Activated T-helper 1 cell treated with anti-CD3 and anti-CD28 coated beads, Interleukin-2, amount 50 U/mL, for 16 hours (primary cell): ENCODE results near the gene PTGR3.
"Not testable (repeated sequence)": the region's sequence is repeated elsewhere in the genome, so short reads cannot be mapped to it uniquely, and the experiment has no call there.

Source experiments
- DNase-seq, 2 donors: peaks; one replicate each; pipeline ENCODE4 v3.0.0-alpha.2; 2020; ENCODE audit warnings: low read depth in 1 of 2, low spot score in 1 of 2

Gene PTGR3

DNA sequence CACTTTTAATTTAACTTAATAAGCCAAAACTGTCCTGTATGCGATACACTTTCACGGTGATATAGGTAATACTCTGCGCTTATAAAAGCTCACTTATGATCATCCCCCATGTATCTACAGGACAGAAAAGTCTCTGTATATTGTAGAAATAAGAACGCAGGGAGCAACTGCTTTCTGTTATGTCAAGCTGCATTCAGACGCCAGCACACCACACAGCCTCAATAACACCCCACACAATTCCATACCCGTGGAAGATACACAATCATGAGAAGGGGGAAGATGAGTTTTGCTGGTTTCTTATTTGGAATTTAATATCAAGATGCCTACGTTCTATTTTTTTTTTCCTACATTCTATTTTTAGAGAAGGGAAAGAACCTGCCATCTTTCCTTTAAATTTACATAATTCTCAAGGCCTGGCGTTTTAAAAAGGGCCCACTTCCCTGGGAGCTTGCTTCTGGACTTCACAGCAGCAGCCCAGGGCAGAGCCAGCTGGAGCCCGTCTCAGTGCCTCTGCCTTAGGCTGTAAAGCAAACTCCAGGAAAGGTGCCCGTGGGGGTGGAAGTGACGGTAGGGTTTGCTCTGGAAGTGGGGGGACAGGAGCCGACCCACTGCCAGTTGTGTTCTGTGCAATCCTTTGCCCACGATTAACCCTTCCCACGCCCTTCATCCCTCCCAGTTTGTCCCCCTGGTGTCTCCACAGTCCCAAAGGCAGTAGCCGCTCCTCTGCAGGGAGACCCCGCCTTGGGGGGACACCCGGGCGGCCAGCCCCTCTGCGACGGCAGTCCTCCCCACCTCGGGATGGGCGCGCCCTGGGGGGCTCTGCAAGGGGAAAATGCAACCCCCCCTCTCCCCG, 5.3 kb downstream of the PTGR3 start:
- no peak for DNase-seq

GRCh38 chr18:75202696-75203365, 6.1 kb downstream of the PTGR3 start:
- DNase-seq = no peak

DNA sequence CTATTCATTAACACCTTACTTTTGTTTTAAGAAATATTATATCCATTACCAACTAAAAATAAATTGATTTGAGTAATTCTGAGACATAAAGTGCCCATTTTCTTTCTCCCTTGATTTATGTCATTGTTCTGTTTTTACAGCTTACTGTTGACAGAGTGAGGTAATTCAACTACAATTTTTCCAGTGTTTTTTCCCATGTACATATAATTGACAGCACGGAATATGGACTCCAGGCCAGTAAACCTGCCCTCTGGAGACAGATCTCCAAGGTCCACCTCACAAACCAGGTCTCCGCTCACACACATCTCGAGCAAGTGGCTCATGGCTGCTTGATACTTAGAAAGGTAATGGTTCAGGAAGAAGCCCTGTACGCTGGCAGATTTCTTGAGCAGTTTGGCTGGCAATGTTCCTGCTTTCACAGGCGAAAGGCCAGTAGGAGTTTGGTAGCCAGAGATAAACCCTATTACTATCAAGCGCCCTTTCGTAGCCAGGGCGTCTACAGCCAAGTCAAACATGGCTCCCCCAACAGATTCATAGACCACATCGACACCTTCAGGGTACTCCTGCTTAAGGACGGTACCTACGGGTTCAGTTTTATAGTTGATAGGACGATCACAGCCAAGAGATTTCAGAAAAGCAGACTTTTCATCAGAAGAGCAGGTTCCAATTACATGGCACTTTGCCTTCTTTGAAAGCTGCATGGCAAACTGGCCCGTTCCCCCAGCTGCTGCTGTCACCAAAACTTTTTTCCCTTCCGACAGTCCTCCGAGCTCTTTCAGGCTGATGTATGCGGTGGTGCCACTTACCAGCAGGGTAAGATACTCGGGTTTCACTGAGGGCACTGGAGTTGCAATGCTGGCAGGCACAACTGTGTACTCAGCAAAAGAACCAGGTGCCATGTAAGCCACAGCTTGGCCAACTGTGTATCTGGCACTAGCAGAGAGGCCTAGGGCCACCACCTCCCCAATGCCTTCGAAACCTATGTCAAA, 7.4 kb downstream of the PTGR3 start:
- no peak for DNase-seq

- no peak for DNase-seq
Observed at GRCh38 chr18:75200605-75201280, 8.2 kb downstream of the PTGR3 start.

- no peak for DNase-seq
Observed at GRCh38 chr18:75200071-75200470, 8.9 kb downstream of the PTGR3 start.

DNA sequence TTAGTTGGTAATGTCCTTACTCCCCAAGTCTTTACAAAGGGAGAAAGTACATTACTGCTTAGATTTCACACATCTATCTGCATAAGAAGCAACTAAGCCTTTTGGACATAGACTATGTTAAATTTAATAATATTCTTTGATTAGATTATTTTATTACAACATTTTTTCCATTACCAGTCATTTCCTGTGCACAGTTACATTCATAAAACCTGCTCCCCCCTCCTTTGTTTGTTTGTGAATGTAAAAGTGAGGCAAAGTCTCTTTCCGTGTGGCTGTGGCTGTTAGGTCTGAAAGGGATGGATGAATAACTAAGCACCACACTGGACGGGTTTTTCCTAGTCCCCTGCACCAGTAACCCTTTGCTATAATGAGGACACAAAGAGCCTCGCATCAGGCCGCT, 9.6 kb downstream of the PTGR3 start:
- no peak for DNase-seq

DNA sequence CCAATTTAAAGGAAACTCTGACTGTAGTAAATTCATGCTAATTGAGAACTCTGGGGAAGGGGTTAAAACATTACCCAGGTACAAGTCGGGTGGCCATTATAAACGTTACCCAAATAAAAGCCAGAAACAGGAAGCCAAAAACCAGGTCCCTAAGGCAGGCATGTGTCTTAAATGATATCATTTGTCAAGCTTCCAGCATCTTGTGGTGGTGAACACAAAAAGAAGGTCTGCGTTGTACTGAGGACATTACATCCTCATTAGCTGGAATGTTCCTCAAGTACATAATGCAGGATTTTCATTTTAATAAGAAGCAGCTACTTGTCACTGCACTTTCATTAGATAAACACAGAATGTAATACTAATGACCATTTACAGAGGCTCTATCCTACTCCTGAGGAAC, 10.9 kb downstream of the PTGR3 start:
- no peak for DNase-seq

GRCh38 chr18:75192899-75193298, 16.0 kb downstream of the PTGR3 start:
- no peak for DNase-seq

GRCh38 chr18:75189696-75190095, 19.2 kb downstream of the PTGR3 start:
- no peak for DNase-seq

- DNase-seq = not testable (repeated sequence)
Observed at GRCh38 chr18:75187702-75188101, 21.2 kb downstream of the PTGR3 start.

DNA sequence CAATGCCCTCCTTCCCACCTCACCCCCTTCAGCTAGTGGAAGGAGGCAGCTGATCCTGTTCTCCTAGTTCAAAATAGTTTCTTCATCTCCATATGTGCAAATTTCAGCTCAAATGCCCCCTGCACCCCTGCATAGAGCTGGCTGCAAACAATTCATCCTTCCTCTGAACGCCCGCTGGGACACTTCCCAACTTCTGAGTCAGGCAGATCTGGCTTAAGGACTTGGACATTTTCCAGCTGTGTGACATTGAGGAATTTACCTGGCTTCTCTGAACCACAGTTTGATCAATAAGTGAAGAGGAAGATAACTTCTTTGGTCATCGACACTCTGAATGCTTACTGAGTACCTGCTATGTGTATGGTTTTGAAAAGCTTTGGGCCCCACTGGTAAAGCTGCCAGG, 23.5 kb downstream of the PTGR3 start:
- no peak for DNase-seq

GRCh38 chr18:75183973-75184493, 24.9 kb downstream of the PTGR3 start:
- no peak for DNase-seq

DNA sequence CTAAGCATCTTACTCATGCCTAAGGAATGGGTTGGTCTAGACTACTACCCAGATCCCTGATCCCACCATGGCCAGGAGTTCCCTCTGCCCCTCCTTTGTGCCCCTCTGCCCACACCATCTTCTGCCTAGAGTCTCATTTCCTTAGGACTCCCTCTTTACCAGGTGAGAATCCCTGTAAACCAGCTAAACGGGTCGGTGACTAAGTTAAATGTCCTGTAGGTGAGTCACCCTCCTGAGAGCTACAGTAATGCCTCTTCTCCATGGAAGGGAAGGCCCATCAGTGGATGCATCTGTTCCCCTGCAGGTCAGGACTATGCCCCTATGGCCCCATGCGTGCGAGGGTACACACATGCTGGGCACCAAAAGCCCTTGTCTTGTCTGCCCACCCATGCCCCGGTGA, 25.4 kb downstream of the PTGR3 start:
- no peak for DNase-seq

DNA sequence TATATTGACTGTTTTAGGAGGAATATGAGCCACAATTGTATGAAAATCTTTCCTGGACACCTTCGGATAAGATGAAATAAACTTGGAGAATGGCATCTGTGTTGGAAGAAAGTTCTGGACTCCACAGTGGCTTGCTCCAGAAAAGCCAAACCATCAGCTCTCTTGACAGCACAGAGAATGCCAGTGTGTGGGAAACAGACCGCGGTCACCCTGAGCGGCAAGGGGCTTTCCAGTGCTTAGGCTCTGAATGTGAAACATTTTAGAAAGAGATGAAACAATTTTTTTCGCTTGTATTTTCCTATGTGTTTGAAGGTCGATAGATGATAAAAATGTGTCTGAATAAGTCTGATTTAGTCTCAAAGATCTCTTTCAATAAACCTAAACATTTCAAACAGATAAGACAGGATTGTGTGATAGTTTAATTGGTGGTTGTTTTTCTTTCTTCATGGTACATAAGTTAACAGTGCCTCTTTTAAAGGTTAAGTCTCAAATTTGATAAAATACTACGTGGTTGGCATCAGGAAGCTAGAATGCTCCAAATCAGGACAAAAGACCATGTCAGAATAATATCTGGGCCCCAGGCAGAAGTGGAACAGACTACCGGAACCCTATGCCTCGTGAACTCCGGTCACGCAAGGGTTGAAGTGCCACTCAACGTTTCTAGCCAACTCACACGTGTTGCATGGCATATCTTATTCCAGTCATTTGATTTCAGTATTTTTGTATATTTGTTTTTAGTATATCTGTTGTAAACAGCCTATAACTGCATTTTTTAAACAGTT, 28.9 kb downstream of the PTGR3 start:
- DNase-seq = no peak

- DNase-seq = no peak
Observed at GRCh38 chr18:75178376-75178775, 30.6 kb downstream of the PTGR3 start.

DNA sequence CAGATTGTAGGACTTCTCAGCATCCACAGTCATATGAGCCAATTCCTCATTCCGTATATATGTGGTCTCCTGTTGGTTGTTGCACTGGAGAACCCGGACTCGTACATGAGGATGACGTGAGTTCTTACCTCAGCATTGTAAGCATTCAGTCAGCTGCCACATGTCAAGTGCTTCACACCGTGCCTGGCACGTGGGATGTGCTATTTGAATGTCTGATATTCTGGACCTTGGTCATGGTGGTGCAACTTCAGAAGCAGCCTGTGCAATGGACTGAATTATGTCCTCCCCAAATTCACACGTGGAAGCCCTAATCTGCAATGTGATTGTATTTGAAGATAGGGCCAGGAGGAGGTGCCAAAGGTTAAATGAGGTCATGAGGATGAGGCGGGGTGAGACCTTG, 32.1 kb downstream of the PTGR3 start:
- no peak for DNase-seq

GRCh38 chr18:75173738-75174137, 35.2 kb downstream of the PTGR3 start:
- DNase-seq = no peak

DNA sequence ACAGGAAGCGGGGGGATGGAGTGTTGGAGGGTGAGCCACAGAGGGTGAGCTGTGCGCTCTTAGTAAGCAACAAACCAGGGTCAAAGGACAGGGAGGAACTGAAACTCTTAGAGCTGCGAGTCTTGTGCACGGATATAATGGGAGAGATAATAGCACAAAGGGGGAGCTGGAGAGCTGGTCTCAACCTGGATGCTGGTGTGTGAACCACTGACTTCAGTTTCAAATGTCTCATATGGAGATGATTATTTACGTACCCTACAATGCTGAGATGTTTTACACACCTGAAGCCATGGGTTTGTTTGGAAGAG, 35.9 kb downstream of the PTGR3 start:
- no peak for DNase-seq

DNA sequence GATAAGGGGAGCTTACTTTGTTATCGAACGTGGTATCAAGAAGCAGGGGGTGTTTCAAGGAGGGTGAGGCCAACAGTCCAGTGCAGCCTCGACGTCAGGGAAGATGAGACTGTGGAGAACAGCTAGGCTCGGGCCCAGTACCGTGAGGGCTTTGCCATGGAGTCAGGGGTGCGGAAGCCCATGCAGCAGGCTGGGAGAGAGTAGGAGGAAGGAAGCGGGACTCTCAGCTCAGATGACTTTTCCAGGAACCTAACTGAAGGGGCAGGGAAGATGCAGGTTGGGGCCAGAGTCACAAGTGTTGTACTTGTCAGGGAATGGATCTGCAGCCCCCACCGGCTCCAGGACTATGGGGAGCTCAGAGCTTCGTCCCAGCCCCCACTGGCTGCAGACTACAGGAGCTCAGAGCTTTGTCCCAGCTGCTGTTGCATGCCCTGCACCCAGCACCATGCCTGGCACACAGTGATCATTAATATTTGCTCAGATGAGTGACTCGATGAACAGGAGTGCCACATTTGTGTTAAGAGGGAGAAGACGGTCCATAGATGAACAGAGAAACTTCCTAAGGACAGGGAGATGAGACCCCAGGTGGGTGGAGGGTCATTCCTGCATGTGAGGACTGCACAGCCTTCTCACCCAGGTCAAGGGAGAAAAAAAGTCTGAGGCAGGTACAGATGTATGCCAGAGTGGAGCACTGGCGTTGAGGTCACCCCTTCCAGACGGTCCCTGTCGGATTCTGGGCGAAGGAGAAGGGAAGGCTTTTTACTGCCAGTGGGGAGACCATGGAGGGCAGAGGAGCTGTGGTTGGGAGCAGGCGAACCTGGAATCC, 36.4 kb downstream of the PTGR3 start:
- DNase-seq = no peak
